ENCODE data around the gene ENTPD7.

Gene ENTPD7

GRCh38 chr10:99628923-99629624, 30.2 kb upstream of the ENTPD7 start:
- no peak for TF ChIP-seq CTCF (IDR thresholded peaks at IDR 0.05; ENCODE audit: low read depth, low read length)
- H3K4me3 ChIP-seq (ENCODE audit: low read depth, low read length), result no peak overlapping the region

DNA sequence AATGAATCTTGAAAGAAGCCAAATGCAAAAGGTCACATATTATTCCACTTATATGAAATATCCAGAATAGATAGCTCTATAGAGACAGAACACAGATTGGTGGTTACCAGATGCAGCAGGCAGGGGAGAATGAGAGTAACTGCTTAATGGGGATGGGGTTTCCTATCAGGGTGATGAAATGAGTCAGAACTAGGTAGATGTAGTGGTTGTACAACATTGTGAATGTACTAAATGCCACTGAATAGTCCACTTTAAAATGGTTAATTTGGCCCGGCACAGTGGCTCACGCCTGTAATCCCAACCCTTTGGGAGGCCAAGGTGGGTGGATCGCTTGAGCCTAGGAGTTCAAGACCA, 29.7 kb upstream of the ENTPD7 start:
- no peak overlapping the region for H3K4me3 ChIP-seq (ENCODE audit: low read depth, low read length)
- TF ChIP-seq CTCF (IDR thresholded peaks at IDR 0.05; ENCODE audit: low read depth, low read length), result no peak

- TF ChIP-seq CTCF (IDR thresholded peaks at IDR 0.05; ENCODE audit: low read depth, low read length), result peak; percentile 35; the same call in 1 of the 2 replicates
- no peak overlapping the region for H3K4me3 ChIP-seq (ENCODE audit: low read depth, low read length)
Observed at GRCh38 chr10:99630433-99630832, 28.9 kb upstream of the ENTPD7 start.

- TF ChIP-seq CTCF (IDR thresholded peaks at IDR 0.05; ENCODE audit: low read depth, low read length), result no peak
- H3K4me3 ChIP-seq (ENCODE audit: low read depth, low read length), result no peak overlapping the region
Observed at GRCh38 chr10:99630991-99631390, 28.3 kb upstream of the ENTPD7 start.

DNA sequence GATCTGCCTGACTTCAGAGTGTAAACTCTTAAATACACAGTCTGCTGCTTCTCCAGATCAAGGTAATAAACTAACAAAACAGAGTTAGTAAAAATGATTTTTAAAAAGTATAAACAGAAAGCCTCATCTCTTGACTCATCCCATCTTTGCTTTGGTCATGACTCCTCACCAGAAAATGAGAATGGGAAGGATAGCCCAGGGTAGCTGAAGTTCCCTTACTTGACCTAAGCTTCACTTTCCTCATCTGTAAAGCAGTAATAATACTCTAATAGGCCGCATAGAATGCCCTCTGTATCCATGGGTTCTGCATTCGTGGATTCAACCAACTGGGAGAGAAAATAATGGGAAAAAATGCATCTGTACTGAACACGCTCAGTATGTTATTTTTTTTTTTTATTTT, 27.8 kb upstream of the ENTPD7 start:
- H3K4me3 ChIP-seq (ENCODE audit: low read depth, low read length), result no peak overlapping the region
- no peak for TF ChIP-seq CTCF (IDR thresholded peaks at IDR 0.05; ENCODE audit: low read depth, low read length)

DNA sequence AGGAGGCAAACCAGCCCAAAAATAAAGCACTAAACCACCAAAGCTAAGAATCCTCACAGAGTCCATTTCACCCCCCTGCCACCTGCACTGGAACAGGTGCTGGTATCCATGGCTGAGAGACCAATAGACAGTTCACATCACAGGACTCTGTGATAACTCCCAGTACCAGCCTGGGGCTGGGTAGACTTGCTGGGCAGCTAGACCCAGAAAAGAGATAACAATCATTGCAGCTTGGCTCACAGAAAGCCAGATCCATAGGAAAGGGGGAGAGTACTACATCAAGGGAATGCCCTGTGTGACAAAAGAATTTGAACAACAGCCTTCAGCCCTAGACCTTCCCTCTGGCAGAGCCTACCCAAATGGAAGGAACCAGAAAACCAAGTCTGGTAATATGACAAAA, 25.5 kb upstream of the ENTPD7 start:
- no peak overlapping the region for H3K4me3 ChIP-seq (ENCODE audit: low read depth, low read length)
- TF ChIP-seq CTCF (IDR thresholded peaks at IDR 0.05; ENCODE audit: low read depth, low read length), result no peak

GRCh38 chr10:99647601-99648151, 11.6 kb upstream of the ENTPD7 start:
- H3K4me3 ChIP-seq (ENCODE audit: low read depth, low read length), result no peak overlapping the region
- TF ChIP-seq CTCF (IDR thresholded peaks at IDR 0.05; ENCODE audit: low read depth, low read length), result no peak
